ENCODE measurements around the gene HLF.

Gene HLF

GRCh38 chr17:55334285-55334684 is 69.5 kb downstream of the HLF start:
- no peak for DNase-seq

GRCh38 chr17:55334881-55335540 is 70.3 kb downstream of the HLF start:
- no peak for DNase-seq

GRCh38 chr17:55335625-55336024 is 70.9 kb downstream of the HLF start:
- DNase-seq, result no peak

GRCh38 chr17:55336426-55336825 is 71.7 kb downstream of the HLF start:
- no peak for DNase-seq

- DNase-seq, result no peak
These were observed 75.4 kb downstream of the HLF start for GRCh38 chr17:55340176-55340575.

- DNase-seq, result no peak
These were observed 75.9 kb downstream of the HLF start for GRCh38 chr17:55340686-55341085.

GRCh38 chr17:55341432-55341831 is 76.7 kb downstream of the HLF start:
- no peak for DNase-seq

- no peak for DNase-seq
These were observed 78.2 kb downstream of the HLF start for GRCh38 chr17:55342800-55343585.

- DNase-seq, result no peak
These were observed 79.2 kb downstream of the HLF start for GRCh38 chr17:55343900-55344513.

- no peak for DNase-seq
These were observed 79.8 kb downstream of the HLF start for GRCh38 chr17:55344514-55344997.

GRCh38 chr17:55345132-55345531 is 80.4 kb downstream of the HLF start:
- no peak for DNase-seq

- DNase-seq, result no peak
These were observed 81.9 kb downstream of the HLF start for GRCh38 chr17:55346658-55347057.

GRCh38 chr17:55347341-55347740 is 82.6 kb downstream of the HLF start:
- no peak for DNase-seq

- peak; percentile 58 for DNase-seq
These were observed 84.1 kb downstream of the HLF start for GRCh38 chr17:55348749-55349354.

- DNase-seq, result no peak
These were observed 86.1 kb downstream of the HLF start for GRCh38 chr17:55350825-55351205.

GRCh38 chr17:55351226-55351625 is 86.5 kb downstream of the HLF start:
- peak; percentile 6 for DNase-seq

GRCh38 chr17:55354010-55354409 is 89.2 kb downstream of the HLF start:
- no peak for DNase-seq

GRCh38 chr17:55354941-55355340 is 90.2 kb downstream of the HLF start:
- DNase-seq, result no peak

GRCh38 chr17:55356434-55357328 is 91.9 kb downstream of the HLF start:
- peak; percentile 75 for DNase-seq

GRCh38 chr17:55360971-55361370 is 96.2 kb downstream of the HLF start:
- DNase-seq, result no peak

GRCh38 chr17:55363033-55363432 is 98.3 kb downstream of the HLF start:
- no peak for DNase-seq

GRCh38 chr17:55366020-55366481 is 101.3 kb downstream of the HLF start:
- no peak for DNase-seq

Data from suppressor macrophage treated with lipopolysaccharide for 4 hours (primary cell).